IPS-20b (cell line): Measurements from ENCODE around the gene UGT8.
"Not testable (repeated sequence)": the region's sequence is repeated elsewhere in the genome, so short reads cannot be mapped to it uniquely, and the experiment has no call there.

Source experiments
- H3K27ac ChIP-seq: one replicate; pipeline ENCODE4 v1.5.1; 2013; ENCODE audit warnings: low read length
- H3K27me3 ChIP-seq: 2 replicates; pipeline ENCODE4 v1.6.1; 2013; ENCODE audit warnings: mild to moderate bottlenecking, low read length, inconsistent platforms; ENCODE audit not compliant: insufficient read depth
- H3K36me3 ChIP-seq: 2 replicates; pipeline ENCODE4 v1.6.1; 2013; ENCODE audit warnings: low read depth, mild to moderate bottlenecking, inconsistent platforms, low read length, moderate library complexity; ENCODE audit not compliant: insufficient read depth
- H3K4me1 ChIP-seq: 2 replicates; pipeline ENCODE4 v1.6.1; 2013; ENCODE audit warnings: mild to moderate bottlenecking, control low read depth, inconsistent platforms, low read length, moderate library complexity; ENCODE audit not compliant: insufficient read depth
- H3K4me3 ChIP-seq: 2 replicates; pipeline ENCODE4 v1.5.1; 2013; ENCODE audit warnings: mild to moderate bottlenecking, low read length, inconsistent platforms
- H3K9ac ChIP-seq: 2 replicates; pipeline ENCODE4 v1.6.1; 2013; ENCODE audit warnings: low read depth, mild to moderate bottlenecking, inconsistent platforms, low read length, moderate library complexity
- H3K9me3 ChIP-seq: 2 replicates; pipeline ENCODE4 v1.6.1; 2013; ENCODE audit warnings: mild to moderate bottlenecking, low read depth, low read length, inconsistent platforms; ENCODE audit not compliant: insufficient read depth

UGT8 gene

DNA sequence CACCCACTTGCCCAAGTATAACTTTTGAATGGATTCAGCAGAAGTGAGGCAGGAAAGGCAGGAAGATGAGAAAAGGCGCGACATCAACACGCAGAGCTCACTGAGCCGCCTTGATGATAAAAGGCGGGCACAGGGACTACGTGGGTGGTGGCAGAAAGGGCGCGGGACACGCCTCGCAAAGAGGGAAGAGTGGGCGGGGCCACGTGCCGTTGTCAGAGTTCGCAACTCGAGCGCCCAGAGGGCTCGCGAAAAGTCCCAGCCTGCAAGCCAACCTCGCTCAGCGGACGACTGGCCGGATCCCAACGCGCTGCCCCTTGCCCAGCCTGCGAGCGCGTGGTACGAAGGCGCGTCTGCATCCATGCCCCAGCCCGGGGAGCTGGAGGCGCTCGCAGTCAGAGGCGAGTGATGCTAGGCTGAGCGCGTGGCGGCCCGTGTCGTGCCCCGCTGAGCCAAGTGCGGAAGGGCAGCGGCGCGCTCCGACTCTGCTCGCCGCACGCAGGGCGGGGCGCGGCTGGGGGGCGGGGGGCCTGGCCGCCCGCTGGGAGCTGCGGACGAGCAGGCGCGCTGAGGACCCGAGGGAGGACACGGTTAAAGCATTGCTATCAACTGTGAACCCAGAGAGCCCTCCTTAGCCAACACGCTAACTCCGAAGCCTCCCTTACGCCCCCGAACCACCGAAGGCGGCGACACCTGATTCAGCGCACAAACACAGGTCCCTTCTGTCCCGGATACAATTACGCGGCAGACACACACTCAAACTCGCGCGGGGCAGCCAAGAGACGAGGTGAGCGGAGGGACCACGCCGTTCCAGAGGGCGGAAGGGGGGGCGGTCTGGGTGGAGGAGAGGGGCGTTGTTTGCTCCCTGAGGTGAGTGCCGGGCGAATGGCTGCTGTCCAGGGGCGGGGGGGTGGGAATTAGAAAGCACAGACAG is at the start of gene UGT8:
Gene UGT8, plus strand, starts transcription at position 617 of the 931 bp plus-strand sequence. CDS start 24,074 bp downstream, outside the sequence.
- H3K27ac ChIP-seq = no peak within 1 kb of the TSS
- H3K4me1 ChIP-seq = peaks cover 3% of the 10 kb centered on the region; the same call in 1 of the 2 replicates
- peaks cover 12% of the 10 kb centered on the region; the same call in 1 of the 2 replicates for H3K9me3 ChIP-seq
- H3K4me3 ChIP-seq = peak within 1 kb of the TSS; percentile 96
- peaks cover 37% of the 10 kb centered on the region for H3K27me3 ChIP-seq
- H3K36me3 ChIP-seq = peaks cover 8% of the 10 kb centered on the region; the same call in 1 of the 2 replicates
- H3K9ac ChIP-seq = peak within 1 kb of the TSS; percentile 80; the same call in 1 of the 2 replicates

GRCh38 chr4:114549638-114550037 is 49.0 kb upstream of the UGT8 start:
- no peak overlapping the region for H3K9ac ChIP-seq
- H3K9me3 ChIP-seq = peaks cover 39% of the 10 kb centered on the region
- H3K4me1 ChIP-seq = no peaks in the 10 kb centered on the region
- H3K27ac ChIP-seq = no peak overlapping the region
- no peaks in the 10 kb centered on the region for H3K27me3 ChIP-seq
- 0 out of 2 replicates have a peak, but pooled peaks cover 6% of the 10 kb centered on the region for H3K36me3 ChIP-seq
- no peak overlapping the region for H3K4me3 ChIP-seq

DNA sequence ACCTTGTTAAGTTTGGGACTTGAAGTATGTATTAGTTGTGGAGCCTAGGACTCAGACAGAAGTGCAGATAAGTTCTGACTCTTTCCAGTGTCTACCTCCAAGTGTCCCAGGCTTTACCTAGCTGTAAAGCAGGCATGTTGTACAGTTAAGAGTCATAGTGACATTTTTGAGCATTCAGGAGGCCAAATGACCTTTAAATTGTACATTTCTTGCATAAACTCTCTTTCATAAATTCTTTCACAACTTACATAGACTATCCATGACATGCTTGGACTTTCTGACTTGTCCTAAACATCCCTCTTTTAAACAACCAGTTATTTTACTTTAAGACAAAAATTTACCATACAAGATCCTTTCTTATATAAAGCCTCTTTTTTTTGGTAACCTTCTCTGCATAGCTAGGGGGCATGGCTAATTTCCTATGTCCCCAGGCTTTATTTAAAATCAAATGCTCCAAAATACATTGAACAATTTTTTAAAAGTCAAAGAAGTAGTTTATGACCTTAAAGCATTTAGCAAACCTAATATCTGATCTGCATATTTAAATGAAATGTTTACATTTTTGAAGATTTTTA is 40.1 kb upstream of the UGT8 start:
- peaks cover 18% of the 10 kb centered on the region; the same call in 1 of the 2 replicates for H3K4me1 ChIP-seq
- H3K9me3 ChIP-seq = peaks cover 71% of the 10 kb centered on the region
- H3K27me3 ChIP-seq = no peaks in the 10 kb centered on the region

GRCh38 chr4:114561590-114561989 is 37.0 kb upstream of the UGT8 start:
- Histone ChIP-seq H3K9ac (no peak overlapping the region), H3K27ac (no peak overlapping the region), H3K4me1 (peaks cover 29% of the 10 kb centered on the region), H3K4me3 (no peak overlapping the region; the same call in 1 of the 2 replicates), H3K9me3 (peaks cover 49% of the 10 kb centered on the region), H3K27me3 (no peaks in the 10 kb centered on the region), H3K36me3 (peaks cover 3% of the 10 kb centered on the region; the same call in 1 of the 2 replicates)

More for the DNA sequence above, 40.1 kb upstream of the UGT8 start:
- H3K9ac ChIP-seq = no peak overlapping the region
- H3K36me3 ChIP-seq = peaks cover 3% of the 10 kb centered on the region; the same call in 1 of the 2 replicates
- H3K4me3 ChIP-seq = peak overlapping the region; percentile 3; the same call in 1 of the 2 replicates
- H3K27ac ChIP-seq = no peak overlapping the region

- Histone ChIP-seq H3K4me1 (peaks cover 29% of the 10 kb centered on the region), H3K27ac (no peak overlapping the region), H3K9ac (no peak overlapping the region), H3K36me3 (peaks cover 3% of the 10 kb centered on the region; the same call in 1 of the 2 replicates), H3K9me3 (peaks cover 43% of the 10 kb centered on the region), H3K4me3 (peak overlapping the region; percentile 34; the same call in 1 of the 2 replicates), H3K27me3 (no peaks in the 10 kb centered on the region)
These were observed 36.3 kb upstream of the UGT8 start for GRCh38 chr4:114562176-114562904.

GRCh38 chr4:114563536-114564315 is 34.9 kb upstream of the UGT8 start:
- H3K27ac ChIP-seq = no peak overlapping the region
- no peak overlapping the region for H3K9ac ChIP-seq
- H3K9me3 ChIP-seq = peaks cover 29% of the 10 kb centered on the region
- H3K36me3 ChIP-seq = no peaks in the 10 kb centered on the region; the same call in 1 of the 2 replicates
- H3K4me3 ChIP-seq = no peak overlapping the region
- no peaks in the 10 kb centered on the region for H3K27me3 ChIP-seq
- H3K4me1 ChIP-seq = peaks cover 29% of the 10 kb centered on the region

- Histone ChIP-seq H3K36me3 (no peaks in the 10 kb centered on the region), H3K27me3 (no peaks in the 10 kb centered on the region), H3K4me3 (no peak overlapping the region), H3K27ac (no peak overlapping the region), H3K9ac (no peak overlapping the region), H3K9me3 (peaks cover 65% of the 10 kb centered on the region), H3K4me1 (no peaks in the 10 kb centered on the region)
These were observed 21.2 kb upstream of the UGT8 start for GRCh38 chr4:114577386-114577785.

DNA sequence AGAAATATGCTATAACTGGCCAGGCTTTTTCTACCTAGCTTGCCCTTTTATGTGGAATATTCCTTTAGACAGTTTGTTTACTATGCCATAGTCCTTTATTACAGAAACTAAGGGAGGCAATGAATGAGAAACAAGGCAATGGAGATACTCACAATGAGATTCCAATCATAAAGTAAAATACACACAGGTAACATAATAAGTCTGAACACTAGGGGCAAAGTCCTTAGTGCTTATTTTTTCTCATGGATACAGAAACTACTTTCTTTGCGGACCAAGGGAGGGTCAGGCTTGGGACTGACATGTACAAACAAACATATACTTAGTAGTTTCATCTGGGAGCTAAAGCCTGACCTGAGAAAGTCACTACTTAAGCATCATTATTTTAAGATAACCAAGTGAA is 16.0 kb upstream of the UGT8 start:
- Histone ChIP-seq H3K27ac (no peak overlapping the region), H3K9ac (no peak overlapping the region), H3K36me3 (no peaks in the 10 kb centered on the region), H3K4me3 (no peak overlapping the region), H3K9me3 (peaks cover 55% of the 10 kb centered on the region), H3K4me1 (no peaks in the 10 kb centered on the region), H3K27me3 (no peaks in the 10 kb centered on the region)

- no peaks in the 10 kb centered on the region for H3K27me3 ChIP-seq
- no peak overlapping the region for H3K27ac ChIP-seq
- no peak overlapping the region for H3K9ac ChIP-seq
- no peak overlapping the region for H3K4me3 ChIP-seq
- peaks cover 1% of the 10 kb centered on the region; the same call in 1 of the 2 replicates for H3K9me3 ChIP-seq
- no peaks in the 10 kb centered on the region for H3K36me3 ChIP-seq
- no peaks in the 10 kb centered on the region for H3K4me1 ChIP-seq
These were observed 10.3 kb upstream of the UGT8 start for GRCh38 chr4:114588305-114588704.

GRCh38 chr4:114590360-114590759 is 8.2 kb upstream of the UGT8 start:
- H3K4me3 ChIP-seq, H3K9ac ChIP-seq, H3K27me3 ChIP-seq, H3K9me3 ChIP-seq, H3K36me3 ChIP-seq, H3K4me1 ChIP-seq, H3K27ac ChIP-seq: not testable (repeated sequence)
